ENCODE results near the gene SUPT7L.

GRCh38 chr2:27702302-27702701, 38.9 kb upstream of the SUPT7L start:
- TF ChIP-seq PAX5 (IDR thresholded peaks at IDR 0.05; ENCODE audit: insufficient read depth, low read length, severe bottlenecking) (no peak), POLR2AphosphoS5 (IDR thresholded peaks at IDR 0.05; ENCODE audit: low read depth, low read length) (no peak), TAF1 (IDR thresholded peaks at IDR 0.05; ENCODE audit: low read depth, low read length) (no peak), SPI1 (IDR thresholded peaks at IDR 0.05; ENCODE audit: low read depth, low read length) (no peak), POLR2A (IDR thresholded peaks at IDR 0.05; ENCODE audit: low read depth, low read length) (no peak), POU2F2 (IDR thresholded peaks at IDR 0.05; ENCODE audit: low read depth, low read length) (no peak)

All from GM12891 (cell line).